ENCODE measurements around the gene SMAD3. TPM values are rescaled to one million over a fixed set of nuclear protein-coding genes. Genes with fewer than 3 reads are reported as not detected.
"Not testable (repeated sequence)": the region's sequence is repeated elsewhere in the genome, so short reads cannot be mapped to it uniquely, and the experiment has no call there.

Gene SMAD3
- total RNA-seq, 1 donor from 2014 or later: 35.6 TPM

- ATAC-seq: no peak
These were observed 80.3 kb downstream of the SMAD3 start for GRCh38 chr15:67145710-67146109.

- peak; percentile 32 for ATAC-seq
These were observed 80.8 kb downstream of the SMAD3 start for GRCh38 chr15:67146234-67146633.

GRCh38 chr15:67146875-67147381 is 81.5 kb downstream of the SMAD3 start:
- ATAC-seq: peak; percentile 93

DNA sequence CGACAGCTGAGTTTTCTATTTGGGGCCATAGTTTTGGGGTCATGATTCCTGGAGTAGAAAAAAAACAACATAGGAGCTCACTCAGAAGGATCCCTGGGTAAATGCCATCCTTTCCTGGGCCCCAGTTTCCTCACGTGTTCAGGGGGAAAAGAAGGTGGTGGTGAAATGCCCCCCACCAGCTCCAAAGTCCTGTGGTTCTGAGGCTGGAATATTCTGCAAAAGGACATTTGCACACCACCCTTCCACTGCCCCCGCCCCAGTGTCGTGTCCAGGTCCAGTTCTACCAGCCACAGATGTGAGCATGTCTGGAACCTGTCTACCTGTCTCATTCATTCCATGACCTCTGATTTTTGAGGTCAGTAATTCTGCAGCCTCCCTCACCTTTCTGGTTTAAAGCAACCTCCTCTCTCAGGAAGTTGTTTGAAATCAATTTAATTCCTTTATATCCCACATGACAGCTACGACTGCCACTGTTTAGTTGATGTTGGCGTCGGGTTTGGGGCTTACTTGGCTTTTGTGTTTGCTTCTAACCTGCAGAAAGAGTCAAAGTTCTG is 82.1 kb downstream of the SMAD3 start:
- peak; percentile 75 for ATAC-seq

DNA sequence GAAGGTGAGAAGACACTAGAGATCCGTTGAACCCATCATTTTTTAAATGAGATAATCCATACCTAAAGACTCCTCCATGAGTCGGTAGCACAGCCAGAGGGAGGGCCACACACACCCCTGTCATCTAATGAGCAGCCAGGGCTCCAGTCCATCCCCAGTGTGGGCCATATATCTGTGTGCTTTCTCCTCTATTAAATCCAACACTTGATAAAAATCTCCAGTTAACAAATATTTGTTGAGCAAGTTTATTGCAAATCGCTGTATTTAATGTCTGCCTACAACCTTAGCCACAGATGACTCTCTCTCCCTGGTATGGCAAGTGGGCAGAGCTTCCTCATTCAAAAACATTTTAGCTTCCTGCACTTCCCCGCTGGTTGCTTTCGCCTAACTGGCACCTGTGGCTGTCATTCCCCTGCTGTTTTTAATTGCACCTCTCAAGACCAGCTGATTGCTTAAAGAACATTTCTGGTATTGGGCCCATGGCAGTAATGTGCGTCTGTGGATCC is 82.8 kb downstream of the SMAD3 start:
- ATAC-seq: peak; percentile 25

GRCh38 chr15:67149068-67149772 is 83.8 kb downstream of the SMAD3 start:
- ATAC-seq: no peak

DNA sequence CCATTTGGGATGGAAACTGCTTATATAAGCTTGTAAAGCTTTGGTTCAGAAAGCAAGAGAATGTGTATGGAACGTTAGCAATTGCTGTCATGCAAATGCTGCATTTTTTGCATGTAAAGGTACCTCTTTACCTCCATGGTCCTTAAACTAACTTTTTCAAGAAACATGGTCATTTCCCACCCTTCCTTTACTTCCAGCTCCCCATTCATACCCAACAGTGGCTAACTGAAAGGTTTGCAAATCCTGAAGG is 84.3 kb downstream of the SMAD3 start:
- ATAC-seq: no peak

DNA sequence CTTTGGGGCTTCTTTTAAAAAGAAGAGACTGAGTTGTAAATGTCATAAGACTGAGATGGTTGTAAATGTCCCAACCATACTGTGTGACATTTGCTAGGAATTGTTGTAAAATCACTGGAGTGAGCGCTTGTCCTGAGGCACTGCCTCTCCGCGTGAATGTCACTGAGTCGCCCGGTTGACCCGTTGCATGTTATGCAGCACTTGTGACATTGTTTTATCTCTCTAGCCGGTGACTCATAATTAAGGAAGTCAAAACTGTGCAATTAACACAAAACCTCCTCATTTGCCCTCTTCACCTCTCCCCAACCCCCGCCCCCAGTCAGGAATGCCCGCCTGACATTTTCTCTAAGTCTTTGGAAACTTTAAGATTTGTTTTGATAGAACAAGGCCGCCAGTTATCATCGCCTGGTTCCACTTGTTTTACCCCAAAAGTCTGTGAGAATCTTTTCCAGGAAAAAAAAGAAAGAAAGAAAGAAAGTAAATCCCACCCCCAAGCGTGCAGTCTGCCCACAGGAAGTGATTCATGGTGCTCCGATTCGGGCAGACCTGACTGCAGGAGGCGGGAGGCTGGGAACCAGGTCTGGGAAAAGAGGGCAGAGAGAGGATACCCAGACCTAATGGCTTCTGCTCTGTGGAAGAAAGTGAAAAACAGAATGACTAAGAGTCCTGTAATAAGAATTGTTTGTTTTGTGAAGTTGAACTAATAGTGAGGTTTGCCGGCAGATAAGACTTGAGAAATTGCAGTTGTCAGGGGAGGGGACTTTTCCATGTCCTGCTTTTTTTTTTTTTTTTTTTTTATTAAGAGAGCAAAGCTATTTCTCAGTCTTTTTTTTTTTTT is 84.8 kb downstream of the SMAD3 start:
- peak; percentile 25 for ATAC-seq

DNA sequence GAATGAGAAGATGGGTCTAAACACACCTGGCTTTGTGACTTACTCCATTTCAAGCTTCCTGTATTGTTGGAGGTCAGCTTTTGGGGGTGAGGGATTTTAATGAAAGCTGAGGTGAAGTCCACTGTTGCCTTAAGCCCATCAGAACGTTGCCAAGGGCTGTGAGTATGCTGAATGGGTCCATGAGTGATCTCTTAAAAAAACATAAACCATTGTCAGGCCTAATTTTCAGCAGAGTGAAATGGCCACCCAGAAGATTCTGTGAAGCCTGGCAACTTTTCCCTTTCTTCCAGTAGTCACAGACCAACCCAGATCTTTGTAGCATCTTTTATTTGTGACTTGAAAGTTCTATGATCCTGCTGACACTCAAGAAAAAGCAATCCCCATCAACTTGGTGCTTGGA is 87.0 kb downstream of the SMAD3 start:
- ATAC-seq: no peak

DNA sequence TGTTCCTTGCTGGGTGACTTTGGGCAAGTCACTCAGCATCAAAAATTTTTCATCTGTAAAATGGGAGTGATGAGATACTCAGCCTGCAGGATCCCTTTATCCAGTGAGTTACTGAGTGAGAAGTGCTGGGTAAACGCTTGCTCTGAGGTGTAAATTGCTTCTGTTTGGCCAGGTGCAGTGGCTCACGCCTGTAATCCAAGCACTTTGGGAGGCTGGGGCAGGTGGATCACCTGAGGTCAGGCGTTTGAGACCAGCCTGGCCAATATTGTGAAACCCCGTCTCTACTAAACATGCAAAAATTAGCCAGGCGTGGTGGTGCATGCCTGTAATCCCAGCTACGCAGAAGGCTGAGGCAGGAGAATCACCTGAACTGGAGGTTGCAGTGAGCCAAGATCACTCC is 87.6 kb downstream of the SMAD3 start:
- not testable (repeated sequence) for ATAC-seq

GRCh38 chr15:67154249-67154648 is 88.8 kb downstream of the SMAD3 start:
- ATAC-seq: no peak

DNA sequence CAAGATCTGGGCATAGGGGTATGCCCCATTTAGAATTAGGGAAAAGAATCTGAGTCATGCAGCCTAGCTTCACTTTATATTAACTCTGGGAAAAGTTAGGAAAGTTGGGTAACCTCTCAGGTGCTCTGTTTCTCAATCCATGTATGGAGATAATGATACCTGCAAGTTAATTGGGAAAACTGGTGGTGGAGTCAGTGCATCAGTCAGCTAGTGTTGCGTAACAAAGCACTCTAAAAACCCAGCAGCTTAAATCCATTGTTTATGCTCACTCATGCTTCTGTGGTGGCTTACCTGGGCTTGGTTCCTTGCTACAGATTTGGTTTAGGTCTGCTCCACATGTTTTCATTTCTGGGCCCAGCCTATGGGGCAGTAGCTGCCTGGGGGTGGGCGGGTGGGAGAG is 91.0 kb downstream of the SMAD3 start:
- peak; percentile 55 for ATAC-seq

DNA sequence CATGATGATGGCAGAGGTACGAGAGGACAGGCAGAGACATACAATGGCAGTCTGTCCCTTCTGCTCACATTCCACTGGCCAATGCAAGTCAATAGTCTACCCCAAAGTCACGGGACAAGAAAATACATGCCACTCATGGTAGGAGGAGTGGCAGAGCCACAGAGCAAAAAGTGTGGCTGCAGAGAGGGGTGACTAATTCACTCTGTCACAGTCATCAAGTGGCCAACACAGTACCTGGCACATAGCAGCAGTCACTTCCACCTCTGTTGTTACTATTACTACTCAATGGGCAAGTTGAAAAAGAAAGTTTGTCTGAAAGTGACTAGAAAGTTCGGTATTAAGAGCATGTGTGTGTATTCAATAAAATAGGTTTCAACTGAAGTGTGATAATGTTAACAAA is 91.4 kb downstream of the SMAD3 start:
- peak; percentile 72 for ATAC-seq

DNA sequence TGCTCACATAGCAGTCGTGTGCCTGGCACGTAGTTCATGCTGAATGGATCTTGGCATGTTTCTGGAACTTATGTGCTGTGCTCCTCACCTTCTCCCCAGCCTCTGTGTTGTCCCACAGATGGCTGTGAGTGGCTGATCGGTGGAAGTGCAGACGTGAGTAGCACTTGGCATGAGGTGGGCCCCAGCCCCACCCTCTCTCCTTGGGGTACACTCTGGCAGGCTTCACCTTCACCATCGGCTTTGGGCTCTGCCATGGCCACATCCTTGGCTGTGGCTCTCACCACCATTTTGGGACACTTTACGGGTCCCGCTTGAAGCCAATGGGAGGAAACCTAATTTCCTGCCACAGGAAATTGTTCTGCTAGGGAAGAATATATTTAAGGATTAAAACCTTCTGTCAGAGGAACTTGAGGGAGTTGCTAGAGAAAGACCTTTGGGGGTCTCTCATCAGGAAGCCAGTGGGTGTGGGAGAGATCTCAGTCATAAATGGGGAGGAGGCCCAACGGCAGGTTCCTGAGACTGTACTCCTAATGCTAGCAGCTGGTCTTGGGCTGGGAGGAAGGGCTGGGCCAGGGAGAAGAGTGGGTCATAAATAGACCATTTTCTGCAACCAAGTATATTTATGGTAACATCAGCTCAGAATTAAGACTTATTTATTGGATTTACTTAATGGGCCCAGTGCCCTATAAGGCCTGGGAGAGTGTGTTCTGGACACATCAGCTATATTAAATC is 92.3 kb downstream of the SMAD3 start:
- no peak for ATAC-seq

GRCh38 chr15:67158367-67158766 is 93.0 kb downstream of the SMAD3 start:
- ATAC-seq: no peak

DNA sequence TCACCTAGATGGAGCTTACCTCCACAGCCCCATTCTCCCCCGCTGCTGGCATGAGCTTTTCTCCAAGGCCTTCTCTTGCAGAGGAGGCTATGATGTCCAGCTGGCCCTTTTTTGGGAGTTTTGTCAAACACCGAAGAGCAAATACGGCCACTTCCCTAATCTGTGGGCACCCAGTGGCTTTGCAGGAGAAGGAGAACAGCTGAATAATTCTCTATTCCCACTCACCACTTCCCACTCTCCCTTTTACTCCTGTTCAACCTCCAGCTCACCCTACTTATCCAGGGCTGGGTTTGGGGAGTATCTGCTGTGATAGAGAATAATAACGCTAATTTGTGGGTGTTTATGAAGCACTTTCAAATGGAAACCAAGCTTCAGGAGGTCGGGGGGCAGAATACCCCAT is 96.0 kb downstream of the SMAD3 start:
- ATAC-seq: no peak

- ATAC-seq: peak; percentile 24
These were observed 96.5 kb downstream of the SMAD3 start for GRCh38 chr15:67161881-67162280.

DNA sequence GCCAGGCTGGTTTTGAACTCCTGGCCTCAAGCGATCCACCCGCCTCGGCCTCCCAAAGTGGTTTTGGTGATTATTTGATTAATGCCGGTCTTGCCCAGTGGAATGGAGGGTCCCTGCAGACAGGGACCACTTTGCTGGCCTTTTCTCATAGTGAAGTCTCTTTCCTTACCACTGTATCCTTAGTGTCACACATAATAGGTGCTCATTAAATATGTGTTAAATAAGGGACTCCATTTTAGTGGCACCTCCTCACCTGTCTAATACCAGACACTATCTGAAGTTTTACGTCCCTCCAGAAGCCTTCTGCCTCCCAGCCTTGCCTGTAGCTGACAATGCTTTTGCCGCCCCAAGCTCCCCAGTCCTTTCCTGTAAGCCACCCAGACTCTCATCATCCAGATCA is 97.8 kb downstream of the SMAD3 start:
- no peak for ATAC-seq

DNA sequence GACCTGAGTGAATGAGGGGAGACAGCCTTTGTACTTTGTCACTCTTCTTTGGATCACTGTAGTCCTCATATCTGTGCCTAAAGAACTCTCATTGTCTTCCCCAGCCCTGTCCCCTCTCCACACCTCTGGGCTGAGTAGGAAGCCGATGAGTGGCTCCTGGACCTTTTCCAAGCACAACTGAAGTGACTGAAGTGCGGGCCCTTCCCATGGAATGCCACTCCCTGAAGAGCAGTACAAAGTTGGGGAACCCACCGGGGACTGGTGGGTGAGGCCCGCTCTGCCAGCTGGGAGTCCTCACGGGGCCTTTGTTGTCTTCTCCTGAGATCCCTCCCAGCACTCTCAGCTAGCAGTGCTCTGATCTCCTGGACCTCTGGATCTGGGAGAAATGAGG is 99.0 kb downstream of the SMAD3 start:
- peak; percentile 4 for ATAC-seq

GRCh38 chr15:67164811-67165253 is 99.4 kb downstream of the SMAD3 start:
- ATAC-seq: no peak

DNA sequence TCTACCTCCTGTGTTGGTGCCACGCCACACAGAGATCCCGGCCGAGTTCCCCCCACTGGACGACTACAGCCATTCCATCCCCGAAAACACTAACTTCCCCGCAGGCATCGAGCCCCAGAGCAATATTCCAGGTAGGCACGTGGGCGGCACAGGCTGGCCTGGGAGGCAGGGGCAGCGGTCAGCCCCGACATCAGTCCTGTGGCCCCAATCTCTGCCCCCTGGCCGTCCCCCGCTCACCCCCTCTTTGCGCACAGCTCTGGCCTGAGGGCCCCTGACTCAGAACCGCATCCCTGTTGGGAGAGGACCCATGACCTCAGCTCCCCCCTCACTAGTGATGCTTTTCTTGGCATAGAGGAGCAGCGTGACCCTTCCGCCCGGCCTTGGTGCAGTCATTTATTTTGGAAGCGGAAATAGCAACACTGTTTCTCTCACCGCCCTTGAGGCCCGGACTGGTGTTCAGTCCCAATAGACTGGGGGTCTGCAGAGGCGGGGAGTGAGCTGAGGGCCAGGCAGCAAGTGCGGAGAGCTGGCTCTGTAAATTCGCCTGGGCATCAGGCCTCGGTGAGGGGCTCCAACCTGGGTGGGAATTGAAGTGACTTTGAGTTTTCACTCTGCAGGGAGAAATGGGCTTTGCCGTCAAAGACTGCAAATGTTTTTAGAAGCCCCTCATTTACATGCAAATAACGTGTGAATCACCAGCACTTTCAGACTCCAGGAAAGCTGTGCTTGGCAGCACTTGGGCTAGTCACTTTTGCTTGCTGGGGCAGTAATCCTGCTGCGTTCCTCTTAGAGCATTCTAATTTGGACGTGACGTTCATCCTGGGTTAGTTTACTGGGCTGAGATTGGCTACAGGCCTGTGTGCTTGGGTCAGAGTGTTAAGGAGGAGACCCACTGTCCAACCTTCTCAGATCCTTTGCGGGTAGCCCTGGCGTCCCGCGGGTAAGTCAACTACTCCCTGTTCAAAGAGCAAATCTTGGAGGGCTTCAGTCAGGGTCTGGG is 100.2 kb downstream of the SMAD3 start:
- ATAC-seq: peak; percentile 56

Measured in esophagus mucosa (tissue), 1 donor.